Prostate gland (tissue), 2 donors: ENCODE measurements around the gene DTHD1. TPM values are rescaled to one million over a fixed set of nuclear protein-coding genes. Genes with fewer than 3 reads are reported as not detected.

Source experiments
- DNase-seq: peaks from one replicate; pipeline ENCODE4 v3.0.0-alpha.2; 2019; ENCODE audit warnings: low spot score
- H3K27ac ChIP-seq, 2 donors: fragments of 200-600 bp; sonication (generic); 2 replicates each; pipeline ENCODE4 v1.5.1; 2017 to 2019
- H3K27me3 ChIP-seq: fragments of 200-600 bp; sonication (generic); replicated peaks from 2 replicates; pipeline ENCODE4 v1.5.1; 2019; ENCODE audit not compliant: insufficient read depth
- H3K36me3 ChIP-seq, 2 donors: fragments of 200-600 bp; sonication (generic); 1 replicate in 1 of 2; 2 replicates in 1 of 2; pipeline versions ENCODE4 v1.5.1 to v1.8.1; 2017 to 2019
- H3K4me1 ChIP-seq: fragments of 200-600 bp; sonication (generic); replicated peaks from 2 replicates; pipeline ENCODE4 v1.5.1; 2019
- H3K4me3 ChIP-seq, 2 donors: fragments of 200-600 bp; sonication (generic); 2 replicates each; pipeline ENCODE4 v1.5.1; 2017 to 2019
- H3K9me3 ChIP-seq: fragments of 200-600 bp; sonication (generic); 2 replicates; pipeline ENCODE4 v1.5.1; 2017
- CTCF ChIP-seq, 4 experiments: fragments of 200-600 bp in 2 of 4; fragments of 450-650 bp in 2 of 4; sonication (generic) in 2 of 4; IDR thresholded peaks; 1 replicate in 3 of 4; 2 replicates in 1 of 4; pipeline ENCODE4 v1.5.1; 2016 to 2019; ENCODE audit warnings: antibody characterized with exemption in 4 of 4, mild to moderate bottlenecking in 2 of 4, moderate library complexity in 2 of 4
- POLR2A ChIP-seq: fragments of 450-650 bp; IDR thresholded peaks from one replicate; pipeline ENCODE4 v1.6.1; 2016; ENCODE audit warnings: antibody characterized with exemption, mild to moderate bottlenecking
- POLR2AphosphoS5 ChIP-seq: sonication (generic); formaldehyde crosslinking; IDR thresholded peaks from one replicate; pipeline ENCODE4 v1.6.1; 2017; ENCODE audit warnings: antibody characterized with exemption
- WGBS: methylation state at CpG from one replicate; pipeline ENCODE4 v1.1.5; 2018; 5-methylcytosine and 5-hydroxymethylcytosine counted together
- intact Hi-C: fragments of 100-400 bp; cut with DNase I; formaldehyde crosslinking; loops from one replicate; pipeline ENCODE4 v1.14.2; 2022
- total RNA-seq, 2 donors: library from RNA; depleted of rRNA; stranded (reverse); fragments of >200 nt; gene quantifications; one replicate each; pipeline ENCODE4 v1.1.0, GENCODE V29; 2016

DTHD1 gene
- total RNA-seq, 2 donors from 2014 or later: 0.91 TPM; not detected in 1

GRCh38 chr4:36312511-36312910 lies 31.1 kb downstream of the DTHD1 start:
- Histone ChIP-seq H3K4me1 (no peaks in the 10 kb centered on the region), H3K27me3 (no peaks in the 10 kb centered on the region), H3K36me3 (no peaks in the 10 kb centered on the region), H3K9me3 (no peaks in the 10 kb centered on the region), H3K27ac (no peak overlapping the region), H3K4me3 (no peak overlapping the region)
- intact Hi-C loops: no loop called here
- no peak for DNase-seq
- 81% methylated on average over 3 of the region's 3 CpGs for WGBS
- no peak for TF ChIP-seq CTCF (IDR thresholded peaks at IDR 0.05)

GRCh38 chr4:36313301-36313700 lies 31.9 kb downstream of the DTHD1 start:
- H3K36me3 ChIP-seq: no peaks in the 10 kb centered on the region
- no peak overlapping the region for H3K27ac ChIP-seq
- TF ChIP-seq CTCF (IDR thresholded peaks at IDR 0.05) (no peak), POLR2AphosphoS5 (no peak), POLR2A (no peak)
- H3K4me1 ChIP-seq: no peaks in the 10 kb centered on the region
- intact Hi-C loops: no loop called here
- H3K9me3 ChIP-seq: no peaks in the 10 kb centered on the region
- no peak for DNase-seq
- no peaks in the 10 kb centered on the region for H3K27me3 ChIP-seq
- no peak overlapping the region for H3K4me3 ChIP-seq

GRCh38 chr4:36313703-36314102 lies 32.3 kb downstream of the DTHD1 start:
- Histone ChIP-seq H3K27me3 (no peaks in the 10 kb centered on the region), H3K4me3 (no peak overlapping the region), H3K9me3 (no peaks in the 10 kb centered on the region), H3K4me1 (no peaks in the 10 kb centered on the region), H3K27ac (no peak overlapping the region), H3K36me3 (no peaks in the 10 kb centered on the region)
- intact Hi-C loops: no loop called here
- DNase-seq: no peak
- TF ChIP-seq POLR2A: no peak
- TF ChIP-seq POLR2AphosphoS5: no peak
- TF ChIP-seq CTCF (IDR thresholded peaks at IDR 0.05): no peak
- WGBS: 87% methylated on average over 1 of the region's 1 CpG

- Histone ChIP-seq H3K9me3 (no peaks in the 10 kb centered on the region), H3K4me1 (no peaks in the 10 kb centered on the region), H3K4me3 (no peak overlapping the region), H3K36me3 (no peaks in the 10 kb centered on the region), H3K27ac (no peak overlapping the region), H3K27me3 (no peaks in the 10 kb centered on the region)
- intact Hi-C loops: no loop called here
- no peak for DNase-seq
- TF ChIP-seq POLR2A: no peak
- no peak for TF ChIP-seq POLR2AphosphoS5
- TF ChIP-seq CTCF (IDR thresholded peaks at IDR 0.05): no peak
Measured at GRCh38 chr4:36316607-36317006, 35.2 kb downstream of the DTHD1 start.

- H3K9me3 ChIP-seq: no peaks in the 10 kb centered on the region
- no peak overlapping the region for H3K4me3 ChIP-seq
- no peak for DNase-seq
- no peak overlapping the region for H3K27ac ChIP-seq
- H3K27me3 ChIP-seq: no peaks in the 10 kb centered on the region
- intact Hi-C loops: no loop called here
- TF ChIP-seq POLR2A (no peak), POLR2AphosphoS5 (no peak), CTCF (IDR thresholded peaks at IDR 0.05) (no peak)
- H3K36me3 ChIP-seq: no peaks in the 10 kb centered on the region
- no peaks in the 10 kb centered on the region for H3K4me1 ChIP-seq
- 50% methylated on average over 1 of the region's 1 CpG for WGBS
Measured at GRCh38 chr4:36317721-36318120, 36.3 kb downstream of the DTHD1 start.
